ENCODE results near the gene VPS39.

VPS39 gene

GRCh38 chr15:42121682-42122081 is 86.4 kb downstream of the VPS39 start:
- no peak for DNase-seq

GRCh38 chr15:42121021-42121420 is 87.1 kb downstream of the VPS39 start:
- DNase-seq, result no peak

DNA sequence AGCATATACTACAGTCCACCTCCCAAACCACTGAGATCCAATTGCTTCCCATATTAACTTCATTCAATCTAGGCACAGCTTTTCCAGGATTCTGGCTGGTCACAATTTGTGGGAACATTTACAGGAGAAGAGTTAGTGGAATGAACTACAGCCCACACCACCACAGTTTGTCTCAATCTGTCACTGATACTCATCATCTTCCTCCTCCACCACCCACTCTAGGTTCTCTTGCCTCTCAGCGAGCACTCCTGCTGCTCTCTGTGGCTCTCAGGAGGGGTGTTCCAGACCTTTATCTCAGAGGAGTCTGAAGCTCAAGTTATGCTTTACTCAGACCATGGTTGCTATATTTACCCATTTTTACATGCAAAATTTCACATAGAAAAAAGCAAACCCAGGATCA is 87.8 kb downstream of the VPS39 start:
- no peak for DNase-seq

DNA sequence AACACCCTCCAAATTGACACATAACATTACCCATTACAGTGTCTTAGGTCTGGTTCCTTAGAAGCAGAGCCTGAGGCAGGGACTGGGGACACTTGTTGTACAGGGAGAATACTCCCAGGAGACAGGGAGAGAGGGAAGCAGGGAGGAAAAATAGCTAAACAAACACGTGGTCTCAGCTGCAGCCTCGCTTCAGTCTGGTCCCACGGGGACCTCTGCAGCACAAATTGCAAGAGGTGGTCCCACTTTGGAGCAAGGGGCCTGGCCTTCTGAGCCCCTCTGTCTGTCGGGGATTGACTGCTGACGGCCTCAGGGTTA is 88.7 kb downstream of the VPS39 start:
- no peak for DNase-seq

GRCh38 chr15:42118650-42119445 is 89.3 kb downstream of the VPS39 start:
- DNase-seq, result no peak

DNA sequence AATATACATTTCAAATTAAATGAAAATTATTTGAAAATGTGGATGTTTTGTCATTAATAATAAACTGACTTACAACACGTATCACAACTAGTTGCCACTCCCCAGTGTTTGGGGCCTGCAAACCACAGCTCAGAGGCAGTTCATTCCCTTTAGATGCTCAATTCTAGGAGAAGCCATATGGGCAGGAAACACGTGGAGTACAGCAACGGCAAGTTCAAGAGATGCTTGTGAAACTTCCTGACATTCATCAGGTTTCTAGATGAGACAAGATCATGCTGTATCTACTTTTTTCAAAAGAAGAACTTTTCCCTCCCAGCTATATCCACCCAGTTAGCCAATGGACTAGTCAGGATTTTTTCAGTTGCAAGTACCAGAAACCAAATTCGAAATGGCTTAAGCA is 96.2 kb downstream of the VPS39 start:
- DNase-seq, result no peak

GRCh38 chr15:42110367-42110766 is 97.7 kb downstream of the VPS39 start:
- no peak for DNase-seq

GRCh38 chr15:42108806-42109205 is 99.3 kb downstream of the VPS39 start:
- DNase-seq, result no peak
